GM21619 (cell line): ENCODE data around the gene ENAH.

Experiments
- ATAC-seq: cut with Tn5 transposase; IDR thresholded peaks from one replicate; pipeline ENCODE4 v1.9.1; 2021; ENCODE audit not compliant: unreplicated experiment

ENAH gene

DNA sequence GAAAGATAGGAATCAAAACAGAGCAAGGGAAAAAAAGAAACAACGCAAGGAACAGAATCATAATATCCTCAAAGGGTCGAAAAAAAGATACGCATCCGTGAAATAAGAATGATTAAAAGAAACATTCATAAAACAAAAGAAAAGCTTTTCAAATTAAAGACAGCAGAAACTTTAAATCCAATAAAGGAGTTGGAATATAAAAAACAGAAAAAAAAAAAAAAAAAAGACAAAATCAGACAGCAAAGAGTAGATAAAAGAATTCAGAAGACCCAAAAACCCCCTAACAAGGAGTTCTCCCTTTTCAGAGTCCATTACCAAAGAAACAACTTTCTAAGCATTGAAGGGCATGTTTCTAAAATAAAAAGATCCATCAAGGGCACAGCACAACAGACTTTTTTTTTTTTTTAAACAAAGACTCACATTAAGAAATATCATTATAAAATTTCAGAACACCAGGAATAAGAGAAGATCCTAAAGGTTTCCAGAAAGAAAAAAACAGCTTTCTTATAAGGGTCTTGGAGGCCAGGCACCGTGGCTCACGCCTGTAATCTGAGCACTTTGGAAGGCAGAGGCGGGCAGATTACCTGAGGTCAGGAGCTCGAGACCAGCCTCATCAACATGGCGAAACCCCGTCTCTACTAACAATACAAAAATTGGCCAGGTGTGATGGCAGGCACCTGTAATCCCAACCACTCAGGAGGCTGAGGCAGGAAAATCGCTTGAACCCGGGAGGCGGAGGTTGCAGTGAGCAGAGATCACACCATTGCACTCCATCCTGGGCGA lies 44.7 kb downstream of the ENAH start:
- no peak for ATAC-seq

DNA sequence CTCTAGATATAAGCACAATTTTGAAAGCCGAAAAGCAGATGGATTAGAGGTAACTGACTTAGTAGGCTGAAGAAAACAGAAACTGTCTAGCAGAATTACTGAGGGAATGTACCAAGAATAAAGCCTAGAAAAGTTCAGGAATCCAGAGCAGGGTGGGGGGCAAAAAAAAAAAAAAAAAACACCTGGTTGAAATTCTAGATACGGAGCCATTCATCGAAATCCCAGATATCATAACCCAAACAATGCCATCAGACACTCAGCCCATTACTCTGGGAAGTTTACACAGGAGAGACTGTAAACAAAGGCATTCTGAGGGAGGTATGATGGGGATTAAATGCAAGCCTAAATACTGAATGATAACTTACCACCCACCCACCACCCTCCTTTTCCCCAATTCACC lies 45.6 kb downstream of the ENAH start:
- ATAC-seq: no peak

GRCh38 chr1:225603538-225604354 lies 49.2 kb downstream of the ENAH start:
- no peak for ATAC-seq

DNA sequence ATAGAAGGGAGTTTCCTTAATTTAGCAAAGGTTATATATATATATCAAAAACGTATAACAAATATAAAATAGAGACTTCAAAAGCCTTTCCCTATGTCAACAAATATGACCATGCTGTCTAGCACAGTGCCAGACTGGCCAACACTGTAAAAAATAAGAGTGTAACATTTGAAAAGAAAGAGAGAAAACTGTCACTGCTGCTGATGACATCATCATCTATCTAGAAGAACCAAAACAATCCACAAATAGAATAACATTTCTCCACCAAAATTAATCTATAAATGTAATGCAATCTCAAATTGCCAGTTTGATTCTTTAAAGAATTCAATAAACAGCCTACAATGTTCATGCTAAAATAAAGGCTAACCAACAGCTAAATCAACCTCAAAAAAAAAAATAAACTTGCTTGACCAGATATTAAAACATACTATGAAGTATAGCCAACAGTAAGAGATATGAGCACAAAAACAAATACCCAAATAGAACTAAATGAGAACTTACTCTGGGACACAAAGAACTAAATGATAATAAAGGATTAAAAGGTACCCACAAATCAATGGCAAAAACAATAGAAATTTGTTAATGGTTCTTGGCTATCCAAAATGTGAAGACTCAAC lies 50.2 kb downstream of the ENAH start:
- ATAC-seq: no peak

GRCh38 chr1:225601902-225602589 lies 50.9 kb downstream of the ENAH start:
- ATAC-seq: no peak

GRCh38 chr1:225598847-225599246 lies 54.1 kb downstream of the ENAH start:
- ATAC-seq: no peak

DNA sequence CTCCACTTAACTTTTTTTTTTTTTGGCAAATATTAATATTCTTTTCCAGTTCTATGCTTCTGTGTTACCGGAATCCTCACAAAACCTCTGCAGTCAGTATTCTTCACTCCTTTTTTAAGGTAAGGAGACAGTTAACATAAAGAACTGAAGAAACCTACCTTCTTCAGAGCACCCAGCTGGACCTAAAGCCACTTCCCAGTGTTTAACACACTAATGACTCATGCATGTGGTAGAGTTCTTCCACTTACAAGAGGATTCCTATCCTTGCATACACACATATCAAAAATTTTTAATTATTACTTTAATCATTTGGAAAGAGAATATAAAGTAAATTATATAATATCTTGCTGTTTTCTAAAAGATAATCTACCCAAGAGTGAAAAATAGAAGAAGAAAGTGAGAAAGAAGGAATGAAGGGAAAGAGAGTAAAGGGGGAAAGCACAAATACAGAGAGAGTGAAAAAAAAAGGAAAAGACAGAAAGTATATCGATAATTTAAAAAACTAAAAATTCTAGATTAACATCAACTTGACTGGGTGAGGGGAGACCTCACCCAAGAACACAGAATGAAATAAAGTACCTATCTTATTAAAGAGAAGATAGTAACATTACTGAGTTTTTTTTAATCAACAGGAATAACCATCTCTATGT lies 54.9 kb downstream of the ENAH start:
- ATAC-seq: no peak

DNA sequence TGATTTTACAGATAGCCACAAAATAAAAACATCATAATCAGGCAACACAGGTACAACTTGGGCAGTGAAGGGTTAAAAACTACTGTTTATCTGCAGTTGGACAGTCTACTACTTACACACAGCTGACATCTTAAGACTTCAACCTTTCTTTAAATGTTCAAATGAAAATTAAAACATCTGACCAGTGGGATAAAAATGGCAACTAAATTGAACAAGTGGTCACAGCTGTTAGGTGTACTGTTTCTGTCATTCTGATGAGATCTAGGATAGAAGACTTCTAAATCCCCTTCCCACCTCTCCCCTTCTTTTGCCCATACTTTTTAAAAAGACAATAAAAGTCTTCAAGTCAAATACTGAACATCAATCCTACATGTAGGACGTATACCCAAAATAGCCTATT lies 56.2 kb downstream of the ENAH start:
- no peak for ATAC-seq

DNA sequence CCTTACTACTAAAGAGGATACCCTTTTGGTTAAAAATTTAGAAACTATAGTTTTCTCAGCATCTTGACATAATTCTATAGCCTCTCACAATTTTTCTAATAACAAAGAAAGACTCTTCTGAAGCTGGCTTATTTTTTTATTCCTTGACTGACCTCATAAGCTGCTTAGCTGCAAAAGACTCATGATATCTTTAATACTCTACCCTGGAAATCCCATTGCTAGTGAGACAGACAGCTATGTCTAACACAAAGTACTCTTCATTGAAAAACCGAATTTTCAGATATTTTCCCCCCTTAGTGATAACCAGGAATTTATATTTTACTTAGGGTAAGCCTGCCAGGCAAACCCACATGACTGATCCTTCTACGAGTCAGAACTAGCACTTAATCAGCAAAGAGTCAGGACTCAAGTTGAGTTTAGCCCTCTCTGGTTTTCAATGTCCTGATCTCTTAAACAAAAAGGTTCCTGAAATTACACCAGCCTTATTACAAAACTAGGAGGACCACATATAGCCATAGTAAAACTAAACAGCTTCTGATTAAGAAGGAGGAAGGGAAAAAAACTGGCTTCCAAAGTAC lies 56.9 kb downstream of the ENAH start:
- ATAC-seq: no peak

GRCh38 chr1:225595452-225595851 lies 57.5 kb downstream of the ENAH start:
- no peak for ATAC-seq

GRCh38 chr1:225593414-225593813 lies 59.5 kb downstream of the ENAH start:
- ATAC-seq: no peak

DNA sequence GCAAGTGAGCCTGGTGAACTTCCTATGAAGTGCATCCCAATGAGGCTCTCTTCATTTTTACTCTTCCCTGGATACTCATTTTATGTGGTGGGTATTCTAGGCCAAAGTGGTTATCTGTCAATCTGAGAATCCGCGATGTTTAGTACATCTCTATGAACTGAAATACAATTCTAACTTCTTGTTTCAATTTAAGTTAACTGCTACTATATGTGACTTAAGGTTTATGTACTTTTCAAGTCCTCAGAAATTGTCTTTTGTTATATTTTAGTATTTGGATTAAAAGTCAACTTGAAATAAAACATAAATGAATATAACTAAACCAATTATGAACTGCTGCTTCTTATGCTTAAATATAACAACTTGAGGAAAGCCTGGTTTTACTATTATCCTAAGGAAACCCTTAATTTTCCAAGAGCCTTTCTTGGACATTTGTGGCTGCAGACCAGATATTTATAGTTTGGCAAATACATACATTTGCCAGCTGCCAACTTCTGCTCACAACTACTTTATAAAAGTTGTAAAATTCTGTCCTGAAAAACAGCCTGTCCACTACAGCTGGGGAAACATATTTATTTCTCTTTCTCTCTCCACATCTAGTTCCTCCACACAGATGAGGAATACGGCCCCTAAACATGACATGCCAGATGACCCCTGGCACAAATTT lies 60.4 kb downstream of the ENAH start:
- no peak for ATAC-seq

DNA sequence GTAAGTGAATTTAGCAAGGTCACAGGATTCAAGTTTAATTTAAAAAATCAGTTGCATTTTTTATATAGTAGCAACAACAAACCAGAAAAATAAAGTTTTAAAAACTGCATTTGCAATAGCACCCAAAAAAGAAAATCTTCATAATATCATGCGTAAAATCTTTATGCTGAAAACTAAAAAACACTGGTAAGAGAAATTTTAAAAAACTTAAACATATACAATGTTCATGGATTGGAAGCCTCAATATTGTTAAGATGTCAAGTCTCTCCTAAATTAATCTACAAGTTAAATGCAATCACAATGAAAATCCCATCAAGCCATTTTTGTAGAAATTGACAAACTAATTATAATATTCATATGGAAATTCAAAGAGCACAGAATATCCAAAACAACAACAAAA lies 65.6 kb downstream of the ENAH start:
- ATAC-seq: no peak

DNA sequence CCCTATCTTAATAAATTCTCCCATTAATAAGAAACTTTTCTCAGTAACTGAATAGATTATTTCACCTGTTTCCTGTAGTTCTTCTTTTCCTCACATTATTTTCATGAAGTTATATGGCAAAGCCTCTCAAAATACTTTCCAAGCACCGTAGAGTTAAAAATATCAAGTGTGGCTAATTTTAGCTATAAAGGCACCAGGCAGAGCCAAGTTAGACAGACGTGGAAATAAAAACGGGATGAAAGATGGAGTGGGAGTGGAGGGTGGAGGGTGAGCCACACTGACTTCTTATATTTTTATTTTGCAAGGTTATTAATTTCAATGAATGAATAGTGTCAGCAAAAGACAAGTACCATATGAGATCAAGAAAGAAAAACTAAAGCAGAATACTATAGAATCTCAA lies 71.7 kb downstream of the ENAH start:
- no peak for ATAC-seq

DNA sequence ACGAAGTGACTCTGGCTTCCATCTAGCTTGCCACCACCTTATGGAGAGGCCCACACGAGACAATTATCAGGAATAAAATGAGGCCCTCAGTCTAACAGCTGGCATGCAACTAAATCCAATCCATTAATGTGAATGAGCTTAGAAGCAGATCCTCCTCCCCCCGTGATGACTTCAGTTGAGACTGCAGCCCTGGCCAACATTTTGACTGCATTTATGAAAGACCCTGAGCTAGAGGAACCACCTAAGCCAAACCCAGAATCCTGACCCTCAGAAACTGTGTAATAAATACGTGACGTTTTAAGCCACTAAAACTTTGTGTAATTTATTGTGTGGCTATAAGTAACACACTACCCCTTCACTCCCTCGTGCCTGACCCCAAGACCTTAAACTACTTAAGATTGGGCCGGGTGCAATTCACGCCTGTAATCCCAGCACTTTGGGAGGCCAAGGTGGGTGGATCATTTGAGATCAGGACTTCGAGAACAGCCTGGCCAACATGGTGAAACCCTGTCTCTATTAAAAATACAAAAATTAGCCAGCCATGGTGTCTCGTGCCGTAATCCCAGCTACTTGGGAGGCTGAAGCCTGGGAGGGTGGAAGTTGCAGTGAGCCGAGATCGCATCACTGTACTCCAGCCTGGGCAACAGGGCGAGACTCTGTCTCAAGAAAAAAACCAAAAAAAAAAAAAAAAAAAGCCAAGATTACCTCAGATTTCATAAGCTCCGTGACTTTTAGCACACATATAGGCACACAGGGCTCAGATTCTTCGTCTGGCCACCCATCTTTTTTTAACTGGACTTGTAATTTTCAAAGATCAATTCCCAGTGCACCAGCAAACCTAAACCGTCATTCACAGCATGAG lies 72.5 kb downstream of the ENAH start:
- no peak for ATAC-seq

- ATAC-seq: no peak
These were observed 74.5 kb downstream of the ENAH start for GRCh38 chr1:225578251-225578977.

GRCh38 chr1:225577241-225577640 lies 75.7 kb downstream of the ENAH start:
- ATAC-seq: no peak

DNA sequence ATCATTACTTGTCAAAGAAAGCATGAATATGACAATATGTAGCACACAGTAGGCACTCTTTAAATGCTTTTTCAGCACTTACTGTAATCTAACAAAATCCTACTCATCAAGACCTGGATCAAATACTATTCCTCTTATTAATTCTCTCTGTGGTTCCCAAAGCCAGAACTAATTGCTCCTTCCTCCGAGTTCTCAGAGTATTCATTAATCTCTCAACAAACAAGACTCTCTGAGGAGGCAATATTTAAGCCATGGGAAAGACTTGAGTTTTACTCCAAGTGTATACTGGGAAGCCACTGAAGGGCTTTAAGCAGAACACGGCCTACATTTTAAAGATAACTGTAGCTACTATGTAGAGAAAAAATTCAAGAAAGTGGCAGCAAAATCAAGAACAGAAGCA lies 79.7 kb downstream of the ENAH start:
- ATAC-seq: no peak
